ENCODE data around the gene KCNK3.
A peak's percentile ranks its signal among the peaks of the same experiment; 100 is the strongest.

The KCNK3 gene

GRCh38 chr2:26692897-26693849 lies 651 bp downstream of the KCNK3 start:
- DNase-seq: no peak

DNA sequence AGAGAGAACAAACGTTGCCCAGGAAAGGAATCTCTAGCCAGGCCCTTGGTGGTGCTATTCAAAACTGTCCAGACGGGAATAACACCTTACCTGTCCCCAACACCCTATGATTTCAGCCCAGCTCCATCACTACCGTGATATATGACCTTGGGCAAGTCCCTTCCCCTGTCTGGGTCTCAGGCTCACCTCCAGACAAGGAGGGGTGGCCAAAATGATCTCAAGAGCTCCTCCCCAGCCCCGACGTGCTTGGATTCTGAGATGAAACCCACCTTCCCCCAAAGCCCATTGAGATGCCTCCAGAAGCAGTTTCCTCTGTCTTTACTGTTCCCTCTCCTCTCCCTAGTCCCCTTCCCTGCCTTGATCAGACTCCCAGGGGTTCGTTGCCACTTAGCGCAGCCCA lies 1.5 kb downstream of the KCNK3 start:
- DNase-seq: no peak

DNA sequence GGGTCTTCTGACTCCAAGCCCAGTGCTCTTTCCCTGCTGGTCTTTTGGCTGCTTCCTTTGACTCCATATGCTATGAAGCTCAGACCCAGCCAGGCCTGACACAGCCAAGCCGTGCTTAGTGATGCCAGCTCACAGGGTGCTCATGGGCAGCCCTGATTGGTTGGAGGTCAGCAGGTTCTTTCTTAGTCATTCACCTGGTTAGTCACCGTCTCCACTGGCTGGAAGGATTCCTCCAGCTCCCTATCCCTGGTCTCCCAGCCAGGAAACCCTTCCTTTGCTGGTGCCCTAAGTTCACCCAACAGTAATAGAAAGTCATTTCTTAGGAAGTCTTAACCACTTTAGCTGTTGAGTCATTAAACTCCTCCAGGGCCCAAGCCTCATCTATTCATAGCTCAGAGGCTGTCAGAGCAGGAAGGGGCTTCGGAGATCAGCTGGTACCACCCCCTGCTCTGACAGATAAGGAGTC lies 3.9 kb downstream of the KCNK3 start:
- no peak for DNase-seq

DNA sequence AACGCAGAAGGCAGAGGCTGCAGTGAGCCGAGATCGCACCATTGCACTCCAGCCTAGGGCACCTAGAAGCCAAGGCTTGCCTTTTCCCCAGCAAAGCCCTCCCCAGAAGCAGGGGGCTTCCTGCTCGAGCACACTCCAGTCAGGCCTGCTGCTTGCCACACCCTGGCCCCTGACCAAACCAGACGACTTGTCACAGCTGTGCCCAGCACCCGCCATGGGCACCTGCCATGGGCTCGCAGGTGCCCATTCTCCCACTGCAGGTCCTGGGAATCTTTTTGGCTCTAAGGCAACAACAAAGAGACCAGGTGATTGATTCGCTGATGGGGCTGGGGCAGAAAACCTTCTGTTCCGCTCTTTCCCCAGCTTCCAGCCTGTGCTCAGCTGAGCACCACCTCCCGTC lies 4.9 kb downstream of the KCNK3 start:
- DNase-seq: no peak

GRCh38 chr2:26699295-26699694 lies 6.8 kb downstream of the KCNK3 start:
- DNase-seq: no peak

GRCh38 chr2:26700078-26700477 lies 7.6 kb downstream of the KCNK3 start:
- DNase-seq: no peak

DNA sequence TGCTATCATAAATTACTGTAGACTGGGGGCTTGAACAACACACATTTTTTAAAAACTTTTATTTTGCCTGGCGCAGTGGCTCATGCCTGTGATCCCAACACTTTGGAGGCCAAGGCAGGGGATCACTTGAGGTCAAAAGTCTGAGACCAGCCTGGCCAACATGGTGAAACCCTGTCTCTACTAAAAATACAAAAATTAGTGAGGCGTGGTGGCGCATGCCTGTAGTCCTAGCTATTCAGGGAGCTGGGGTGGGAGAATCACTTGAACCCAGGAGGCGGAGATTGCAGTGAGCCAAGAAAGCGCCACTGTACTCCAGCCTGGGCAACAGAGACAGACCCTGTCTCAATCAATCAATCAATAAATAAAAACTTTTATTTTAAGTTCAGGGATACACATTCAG lies 9.1 kb downstream of the KCNK3 start:
- no peak for DNase-seq

DNA sequence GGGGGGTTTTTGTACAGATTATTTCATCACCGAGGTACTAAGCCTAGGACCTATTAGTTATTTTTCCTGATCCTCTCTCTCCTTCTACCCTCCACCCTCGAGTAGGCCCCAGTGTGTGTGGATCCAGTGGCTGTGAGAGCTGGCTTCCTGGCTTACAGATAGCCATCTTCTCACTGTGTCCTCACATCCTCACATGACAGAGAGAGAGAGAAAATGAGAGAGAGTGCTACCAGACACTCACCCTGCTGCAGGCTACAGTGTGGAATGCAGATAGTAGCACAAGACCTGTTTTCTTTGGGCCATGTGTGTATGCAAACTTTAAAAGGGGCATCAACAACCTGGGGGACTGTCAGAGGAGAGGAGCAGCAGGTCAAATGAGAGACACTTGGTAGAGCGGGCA lies 9.5 kb downstream of the KCNK3 start:
- DNase-seq: no peak

- no peak for DNase-seq
Observed at GRCh38 chr2:26704441-26704977, 12.0 kb downstream of the KCNK3 start.

DNA sequence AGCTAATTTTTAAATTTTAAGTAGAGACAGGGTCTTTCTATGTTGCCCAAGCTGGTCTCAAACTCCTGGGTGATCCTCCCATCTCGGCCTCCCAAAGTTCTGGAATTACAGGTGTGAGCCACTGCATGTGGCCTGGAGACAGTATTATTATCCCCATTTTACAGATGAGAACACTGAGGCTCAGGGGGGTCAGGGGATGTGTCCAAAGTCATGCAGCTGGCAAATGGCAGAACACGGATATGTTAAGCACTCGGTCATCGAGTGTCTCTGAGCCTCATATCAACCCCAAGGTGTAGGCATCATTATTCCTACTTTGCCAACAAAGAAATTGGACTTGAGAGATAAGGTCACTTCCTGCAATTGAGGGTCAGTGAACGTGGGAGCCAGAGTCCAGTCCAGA lies 12.6 kb downstream of the KCNK3 start:
- no peak for DNase-seq

DNA sequence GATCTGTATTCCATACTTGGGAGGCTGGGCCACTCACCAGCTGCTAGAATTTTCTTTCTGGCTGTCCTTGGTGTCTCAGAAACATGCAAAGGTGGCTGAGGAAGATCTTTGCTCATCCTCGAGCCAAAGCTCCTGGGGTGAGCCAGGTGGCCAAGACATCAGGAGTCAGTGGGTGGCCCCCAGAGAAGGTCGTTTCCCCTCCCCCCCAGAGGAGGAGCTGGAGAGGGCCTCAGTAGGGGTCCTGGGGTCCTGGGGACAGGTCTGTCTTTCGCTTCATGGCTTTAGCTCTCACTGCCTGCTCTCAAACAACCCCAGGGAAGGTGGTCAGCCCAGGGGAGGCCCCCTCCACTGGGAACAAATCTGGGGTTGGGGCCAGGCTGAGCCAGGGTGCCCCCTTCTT lies 13.6 kb downstream of the KCNK3 start:
- DNase-seq: no peak

- no peak for DNase-seq
Observed at GRCh38 chr2:26706616-26707473, 14.3 kb downstream of the KCNK3 start.

GRCh38 chr2:26707747-26708146 lies 15.2 kb downstream of the KCNK3 start:
- no peak for DNase-seq

DNA sequence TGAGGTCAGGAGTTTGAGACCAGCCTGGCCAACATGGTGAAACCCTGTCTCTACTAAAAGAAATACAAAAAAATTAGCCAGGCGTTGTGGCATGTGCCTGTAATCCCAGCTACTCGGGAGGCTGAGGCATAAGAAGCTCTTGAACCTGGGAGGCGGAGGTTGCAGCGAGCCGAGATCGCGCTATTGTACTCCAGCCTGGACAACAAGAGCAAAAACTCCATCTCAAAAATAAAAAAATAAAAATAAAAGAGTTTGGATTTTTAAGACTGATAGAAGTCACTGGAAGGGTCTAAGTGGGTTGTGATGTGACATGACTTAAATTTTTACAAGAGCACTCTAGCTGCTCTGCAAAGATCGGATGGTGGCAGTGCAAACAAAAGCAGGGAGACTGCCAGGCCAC lies 15.9 kb downstream of the KCNK3 start:
- DNase-seq: no peak

- DNase-seq: no peak
Observed at GRCh38 chr2:26709323-26710110, 17.0 kb downstream of the KCNK3 start.

DNA sequence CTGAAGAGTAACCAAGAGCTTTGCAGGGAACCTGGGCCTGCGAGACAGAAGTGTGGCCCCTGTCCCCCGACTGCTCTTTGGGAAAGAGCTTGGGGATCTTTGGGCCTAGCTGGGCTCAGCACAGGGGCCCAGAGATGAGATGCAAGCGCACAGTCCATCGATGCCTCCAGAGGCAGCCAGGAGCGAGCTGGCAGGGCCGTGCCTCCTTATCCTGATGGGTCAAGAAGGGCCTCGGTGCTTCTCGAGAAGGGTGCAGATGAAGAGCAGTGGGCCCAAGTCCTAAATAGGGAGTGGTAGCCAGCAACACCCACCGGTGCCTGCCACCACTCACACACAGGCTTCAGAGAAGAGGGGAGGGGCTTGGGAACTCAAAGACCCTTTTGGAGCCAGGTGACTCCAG lies 17.6 kb downstream of the KCNK3 start:
- DNase-seq: no peak

DNA sequence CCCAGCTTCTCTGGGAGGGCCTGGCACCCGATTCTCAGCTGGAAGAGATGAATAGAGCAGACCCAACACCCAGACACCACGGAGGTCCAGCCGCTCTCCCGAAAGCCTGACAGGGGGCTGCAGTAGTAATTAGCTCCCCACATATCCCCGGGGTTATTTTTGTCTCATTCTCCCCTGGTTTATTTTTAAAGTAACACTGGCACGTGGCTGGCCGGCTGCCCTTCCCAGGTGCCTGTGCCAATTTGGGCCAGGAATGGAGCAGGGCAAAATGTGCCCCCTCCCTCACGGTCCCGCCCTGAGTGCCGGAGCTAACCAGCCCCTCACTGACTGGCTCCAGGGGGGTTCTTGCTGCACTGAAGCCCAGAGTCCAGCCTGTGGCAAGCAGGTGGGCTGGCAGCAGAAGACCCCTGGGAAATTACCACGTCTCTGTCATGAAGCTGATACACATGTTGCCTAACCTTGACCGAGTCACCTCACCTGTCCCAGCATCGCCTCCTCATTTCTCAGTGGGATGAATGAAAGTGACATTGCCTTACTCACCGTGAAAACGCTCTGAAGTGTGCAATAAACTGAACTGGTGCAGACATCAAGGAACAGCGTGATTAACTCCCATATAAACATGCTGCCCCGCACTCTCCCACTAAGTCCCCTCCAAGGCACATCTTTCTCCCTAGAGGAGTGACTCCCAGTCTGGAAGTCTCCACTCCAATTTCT lies 18.4 kb downstream of the KCNK3 start:
- no peak for DNase-seq

DNA sequence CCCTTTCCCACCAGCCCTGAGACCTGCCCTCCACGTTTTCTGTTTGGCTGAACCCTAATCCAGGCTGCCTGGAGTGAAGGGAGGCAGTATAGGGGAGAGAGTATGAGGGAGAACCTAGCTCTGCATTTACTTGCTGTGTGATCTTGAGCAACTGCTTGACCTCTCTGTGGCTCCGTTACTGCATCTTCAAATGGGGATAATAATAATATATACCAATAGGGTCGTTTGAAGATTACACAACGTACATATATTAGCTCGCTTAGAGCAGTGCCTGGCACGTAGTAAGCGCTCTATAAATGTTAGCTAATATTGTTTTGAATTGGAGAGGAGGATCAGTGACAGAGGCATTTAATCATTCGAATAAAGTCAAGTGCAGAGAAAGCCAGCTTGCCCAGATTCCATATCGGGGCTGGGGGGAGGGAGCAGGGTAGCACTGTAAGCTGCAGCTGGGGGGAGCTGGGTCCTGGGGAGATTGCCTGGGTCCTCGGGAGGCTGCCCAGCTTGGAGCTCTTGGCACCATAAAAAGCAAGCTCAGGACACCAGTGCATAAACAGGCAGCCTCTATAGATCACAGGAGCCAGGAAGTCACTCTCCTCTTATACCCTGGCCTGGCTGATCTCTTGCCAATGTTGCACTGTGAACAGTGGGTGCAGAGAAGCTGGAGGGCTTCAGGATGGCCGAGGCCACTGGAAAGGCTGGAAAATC lies 19.1 kb downstream of the KCNK3 start:
- DNase-seq: no peak

- peak; percentile 95 for DNase-seq
Observed at GRCh38 chr2:26712486-26713465, 20.3 kb downstream of the KCNK3 start.

All from NCI-H524 treated with DMSO at 0.1 percent for 48 hours (cell line).